GM12874 (cell line): ENCODE measurements around the gene TMEM117.

Experiments
- TF ChIP-seq, protein P1 (sequence below): IDR thresholded peaks from 2 replicates; pipeline ENCODE4 v1.5.1; 2011; ENCODE audit warnings: low read depth, mild to moderate bottlenecking, control low read depth, low read length, moderate library complexity; ENCODE audit not compliant: insufficient read depth

Gene TMEM117

GRCh38 chr12:43824207-43824775, 11.6 kb upstream of the TMEM117 start:
- TF ChIP-seq, protein P1, sequence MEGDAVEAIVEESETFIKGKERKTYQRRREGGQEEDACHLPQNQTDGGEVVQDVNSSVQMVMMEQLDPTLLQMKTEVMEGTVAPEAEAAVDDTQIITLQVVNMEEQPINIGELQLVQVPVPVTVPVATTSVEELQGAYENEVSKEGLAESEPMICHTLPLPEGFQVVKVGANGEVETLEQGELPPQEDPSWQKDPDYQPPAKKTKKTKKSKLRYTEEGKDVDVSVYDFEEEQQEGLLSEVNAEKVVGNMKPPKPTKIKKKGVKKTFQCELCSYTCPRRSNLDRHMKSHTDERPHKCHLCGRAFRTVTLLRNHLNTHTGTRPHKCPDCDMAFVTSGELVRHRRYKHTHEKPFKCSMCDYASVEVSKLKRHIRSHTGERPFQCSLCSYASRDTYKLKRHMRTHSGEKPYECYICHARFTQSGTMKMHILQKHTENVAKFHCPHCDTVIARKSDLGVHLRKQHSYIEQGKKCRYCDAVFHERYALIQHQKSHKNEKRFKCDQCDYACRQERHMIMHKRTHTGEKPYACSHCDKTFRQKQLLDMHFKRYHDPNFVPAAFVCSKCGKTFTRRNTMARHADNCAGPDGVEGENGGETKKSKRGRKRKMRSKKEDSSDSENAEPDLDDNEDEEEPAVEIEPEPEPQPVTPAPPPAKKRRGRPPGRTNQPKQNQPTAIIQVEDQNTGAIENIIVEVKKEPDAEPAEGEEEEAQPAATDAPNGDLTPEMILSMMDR: no peak

DNA sequence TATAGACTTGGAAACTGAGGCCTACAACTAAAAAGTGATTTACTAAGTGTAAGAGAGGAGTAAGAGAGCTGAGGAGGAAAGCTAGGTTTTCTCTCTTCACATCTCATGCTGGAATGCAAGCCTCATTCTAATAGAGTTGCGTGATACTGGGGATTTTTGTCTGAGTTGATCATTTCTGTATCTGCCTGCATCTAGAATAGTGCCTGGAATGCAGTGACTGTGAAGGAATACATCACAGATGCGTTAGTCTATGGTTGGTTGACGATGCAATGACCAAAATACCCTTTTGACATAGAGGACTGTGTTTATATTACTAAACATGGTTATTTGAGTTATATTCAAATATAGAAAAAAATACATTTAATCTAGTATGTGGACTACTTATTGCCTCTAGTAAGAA, 9.2 kb upstream of the TMEM117 start:
- TF ChIP-seq, protein P1: no peak

- TF ChIP-seq, protein P1: no peak
Observed at GRCh38 chr12:43827093-43827492, 8.8 kb upstream of the TMEM117 start.

DNA sequence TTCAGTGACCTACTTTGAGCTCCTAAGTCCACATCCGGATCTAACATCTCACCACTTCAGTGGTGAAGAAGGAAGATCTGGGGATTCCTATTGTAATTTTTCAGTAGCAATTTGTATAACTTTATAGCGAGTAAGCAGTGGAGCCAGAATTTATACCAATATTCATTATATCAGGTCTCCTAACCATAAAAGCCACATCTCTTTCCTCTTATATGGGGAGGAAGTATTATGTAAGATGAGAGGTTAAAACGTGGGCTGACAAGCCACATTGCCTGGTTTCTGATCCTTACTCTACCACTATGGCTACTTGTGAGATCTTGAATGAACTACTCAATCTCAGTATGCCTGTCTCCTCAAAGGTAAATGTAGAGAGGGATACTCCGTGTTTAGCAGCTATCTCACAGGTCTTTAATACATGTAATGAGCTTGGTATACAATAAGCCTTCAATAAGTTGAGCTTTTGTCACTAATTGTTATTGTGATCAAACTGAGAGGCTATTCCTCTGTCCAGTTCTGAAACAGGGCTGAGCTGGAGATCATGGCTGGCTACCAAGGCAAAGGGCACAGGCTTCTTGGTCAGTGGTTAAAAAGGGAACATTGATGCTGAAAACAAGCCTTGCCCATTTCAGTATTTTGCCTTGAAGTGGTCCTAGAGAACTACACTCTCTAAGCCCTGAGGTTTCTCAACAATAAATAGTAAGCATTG, 3.3 kb upstream of the TMEM117 start:
- TF ChIP-seq, protein P1: no peak

DNA sequence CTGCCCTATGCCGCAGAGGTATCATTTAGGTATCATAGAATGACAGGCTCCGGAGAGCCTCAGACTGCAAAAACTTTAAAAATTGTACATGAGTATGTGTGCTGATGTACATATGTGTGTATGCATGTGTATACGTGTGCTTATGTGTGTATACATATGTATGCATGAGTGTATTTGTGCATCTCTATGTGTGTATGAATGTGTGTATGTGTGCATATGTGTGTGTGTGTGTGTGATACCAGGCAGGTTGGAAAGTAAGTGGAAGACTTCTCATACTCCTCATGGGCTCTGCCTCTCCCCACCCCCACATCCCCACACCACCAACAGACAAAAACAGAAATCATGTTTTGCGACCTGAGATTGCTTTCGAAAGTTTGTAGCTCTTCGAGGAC, 621 bp upstream of the TMEM117 start:
- TF ChIP-seq, protein P1: no peak

DNA sequence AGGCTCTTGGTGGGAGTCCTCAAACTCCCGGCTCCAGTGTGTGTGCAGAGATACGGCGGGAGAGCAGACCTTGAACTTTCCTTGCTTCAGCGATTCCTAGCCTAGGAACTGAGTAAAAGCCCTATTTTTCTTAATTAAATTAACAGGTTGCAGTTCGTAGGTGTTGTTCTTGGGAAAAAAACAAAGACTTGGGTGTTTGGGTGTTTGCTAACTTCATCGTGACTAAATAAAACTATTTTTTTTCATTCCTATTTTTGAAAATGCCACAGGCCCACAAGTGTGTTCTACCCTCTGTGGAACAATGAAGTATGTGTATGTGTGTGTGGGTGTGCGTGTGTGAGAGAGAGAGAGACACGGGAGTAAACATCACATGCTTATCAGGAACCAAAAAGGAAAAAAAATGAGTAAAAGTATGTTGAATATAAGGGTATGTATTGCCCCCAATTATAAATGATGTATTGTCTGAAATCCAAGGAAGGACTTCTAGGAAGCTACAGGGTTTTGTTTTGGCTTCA, 651 bp downstream of the TMEM117 start:
- TF ChIP-seq, protein P1: no peak

- TF ChIP-seq, protein P1: no peak
Observed at GRCh38 chr12:43840338-43840737, 4.5 kb downstream of the TMEM117 start.
